Thyroid gland (tissue), 4 donors: ENCODE results near the gene TRMT10C.

ENCODE experiments used
- POLR2A ChIP-seq, 2 donors: fragments of 450-650 bp; IDR thresholded peaks; one replicate each; pipeline ENCODE4 v1.6.1; 2017; ENCODE audit warnings: antibody characterized with exemption in 2 of 2, mild to moderate bottlenecking in 2 of 2, moderate library complexity in 1 of 2
- TF ChIP-seq, protein P1 (sequence below), 6 experiments: fragments of 200-600 bp in 3 of 6; fragments of 450-650 bp in 3 of 6; sonication (generic) in 3 of 6; IDR thresholded peaks; one replicate each; pipeline ENCODE4 v1.5.1; 2016 to 2019; ENCODE audit warnings: antibody characterized with exemption in 6 of 6, mild to moderate bottlenecking in 2 of 6, inconsistent platforms in 1 of 6, moderate library complexity in 1 of 6

DNA sequence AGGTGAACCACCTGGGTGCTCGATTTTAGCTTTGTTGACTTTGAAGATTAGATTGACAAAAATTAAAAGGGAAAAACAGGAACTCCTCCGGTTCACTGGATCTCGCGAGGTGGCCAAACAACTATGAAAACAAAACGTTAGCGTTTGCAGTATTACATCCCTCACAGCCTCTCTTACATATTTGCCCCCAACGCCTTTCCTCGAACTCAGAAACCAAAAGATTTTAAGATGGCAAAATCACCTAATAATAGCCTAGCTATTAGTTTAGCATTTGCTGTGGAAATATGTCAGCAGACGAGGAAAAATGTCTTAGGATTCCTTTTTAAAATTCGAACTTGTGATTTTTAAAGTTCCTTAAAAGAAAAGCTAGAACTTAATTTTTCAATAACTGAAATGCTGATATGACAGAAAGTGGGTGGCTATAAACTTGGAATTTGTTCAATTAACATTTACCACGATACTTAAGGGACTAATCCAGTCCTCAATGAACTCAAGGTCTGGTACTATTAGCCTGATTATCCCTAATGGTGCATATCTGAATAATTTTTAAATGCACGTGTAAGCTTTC lies 48.2 kb upstream of the TRMT10C start:
- TF ChIP-seq, protein P1, sequence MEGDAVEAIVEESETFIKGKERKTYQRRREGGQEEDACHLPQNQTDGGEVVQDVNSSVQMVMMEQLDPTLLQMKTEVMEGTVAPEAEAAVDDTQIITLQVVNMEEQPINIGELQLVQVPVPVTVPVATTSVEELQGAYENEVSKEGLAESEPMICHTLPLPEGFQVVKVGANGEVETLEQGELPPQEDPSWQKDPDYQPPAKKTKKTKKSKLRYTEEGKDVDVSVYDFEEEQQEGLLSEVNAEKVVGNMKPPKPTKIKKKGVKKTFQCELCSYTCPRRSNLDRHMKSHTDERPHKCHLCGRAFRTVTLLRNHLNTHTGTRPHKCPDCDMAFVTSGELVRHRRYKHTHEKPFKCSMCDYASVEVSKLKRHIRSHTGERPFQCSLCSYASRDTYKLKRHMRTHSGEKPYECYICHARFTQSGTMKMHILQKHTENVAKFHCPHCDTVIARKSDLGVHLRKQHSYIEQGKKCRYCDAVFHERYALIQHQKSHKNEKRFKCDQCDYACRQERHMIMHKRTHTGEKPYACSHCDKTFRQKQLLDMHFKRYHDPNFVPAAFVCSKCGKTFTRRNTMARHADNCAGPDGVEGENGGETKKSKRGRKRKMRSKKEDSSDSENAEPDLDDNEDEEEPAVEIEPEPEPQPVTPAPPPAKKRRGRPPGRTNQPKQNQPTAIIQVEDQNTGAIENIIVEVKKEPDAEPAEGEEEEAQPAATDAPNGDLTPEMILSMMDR (IDR thresholded peaks at IDR 0.05) = no peak
- no peak for TF ChIP-seq POLR2A (IDR thresholded peaks at IDR 0.05)
